Gastrocnemius medialis (tissue), 4 donors: ENCODE results near the gene EIF2B4.

ENCODE experiments used
- POLR2A ChIP-seq, 2 donors: fragments of 450-650 bp; IDR thresholded peaks; one replicate each; pipeline ENCODE4 v1.6.1; 2017; ENCODE audit warnings: antibody characterized with exemption in 2 of 2, mild to moderate bottlenecking in 2 of 2, moderate library complexity in 2 of 2
- TF ChIP-seq, protein P1 (sequence below), 5 experiments: fragments of 450-650 bp in 3 of 5; fragments of 200-600 bp in 2 of 5; sonication (generic) in 2 of 5; IDR thresholded peaks in 4 of 5; conservative IDR thresholded peaks in 1 of 5; 1 replicate in 4 of 5; 2 replicates in 1 of 5; pipeline ENCODE4 v1.5.1; 2016 to 2019; ENCODE audit warnings: antibody characterized with exemption in 5 of 5, mild to moderate bottlenecking in 3 of 5, moderate library complexity in 3 of 5

DNA sequence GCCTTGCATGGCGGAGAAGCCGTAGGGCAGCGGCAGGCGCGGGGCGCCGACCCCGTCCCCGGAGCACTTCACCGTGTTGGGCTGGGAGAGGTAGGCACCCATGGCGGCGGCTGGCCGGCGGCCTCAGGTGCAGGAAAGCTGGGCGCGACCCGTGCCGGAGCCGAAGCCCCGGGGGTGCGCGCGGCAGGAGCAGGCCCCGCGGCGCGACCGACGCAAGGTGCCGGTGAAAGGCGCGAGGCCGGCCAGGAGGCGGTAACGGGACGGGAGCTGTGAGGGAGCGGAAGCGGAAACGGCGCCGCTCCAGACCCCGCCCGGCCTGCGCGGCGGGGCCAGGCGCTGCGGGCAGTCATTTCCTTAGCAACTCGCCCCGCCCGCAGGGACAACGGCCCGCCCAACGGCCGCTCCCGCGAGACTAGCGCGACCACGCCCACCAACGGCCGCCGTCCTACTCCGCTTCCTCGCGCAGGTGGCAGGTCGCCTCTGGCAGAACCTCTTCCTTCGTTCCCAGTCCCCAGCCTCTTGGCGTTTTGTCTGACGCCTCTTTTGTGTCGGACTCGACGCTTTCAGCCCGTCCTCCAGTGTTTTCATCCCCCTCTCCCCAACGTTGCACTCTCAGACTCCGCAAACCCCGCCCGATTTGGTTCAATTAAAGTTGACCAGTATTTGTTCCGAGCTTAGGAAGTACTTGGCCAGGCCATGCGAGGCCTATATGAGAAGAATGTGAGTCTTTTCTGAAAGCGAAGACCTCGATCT, 39.4 kb upstream of the EIF2B4 start, which contains the start of gene PPM1G:
- TF ChIP-seq, protein P1, sequence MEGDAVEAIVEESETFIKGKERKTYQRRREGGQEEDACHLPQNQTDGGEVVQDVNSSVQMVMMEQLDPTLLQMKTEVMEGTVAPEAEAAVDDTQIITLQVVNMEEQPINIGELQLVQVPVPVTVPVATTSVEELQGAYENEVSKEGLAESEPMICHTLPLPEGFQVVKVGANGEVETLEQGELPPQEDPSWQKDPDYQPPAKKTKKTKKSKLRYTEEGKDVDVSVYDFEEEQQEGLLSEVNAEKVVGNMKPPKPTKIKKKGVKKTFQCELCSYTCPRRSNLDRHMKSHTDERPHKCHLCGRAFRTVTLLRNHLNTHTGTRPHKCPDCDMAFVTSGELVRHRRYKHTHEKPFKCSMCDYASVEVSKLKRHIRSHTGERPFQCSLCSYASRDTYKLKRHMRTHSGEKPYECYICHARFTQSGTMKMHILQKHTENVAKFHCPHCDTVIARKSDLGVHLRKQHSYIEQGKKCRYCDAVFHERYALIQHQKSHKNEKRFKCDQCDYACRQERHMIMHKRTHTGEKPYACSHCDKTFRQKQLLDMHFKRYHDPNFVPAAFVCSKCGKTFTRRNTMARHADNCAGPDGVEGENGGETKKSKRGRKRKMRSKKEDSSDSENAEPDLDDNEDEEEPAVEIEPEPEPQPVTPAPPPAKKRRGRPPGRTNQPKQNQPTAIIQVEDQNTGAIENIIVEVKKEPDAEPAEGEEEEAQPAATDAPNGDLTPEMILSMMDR (IDR thresholded peaks at IDR 0.05 in 4 of 5, conservative IDR thresholded peaks at IDR 0.05 in 1 of 5) = peak in 2 of 5 experiments; percentile 12 to 16
- TF ChIP-seq POLR2A (IDR thresholded peaks at IDR 0.05) = peak; percentile 57 to 72
